K562 (cell line): Measurements from ENCODE around the gene IL1B. TPM values are rescaled to one million over a fixed set of nuclear protein-coding genes. Genes with fewer than 3 reads are reported as not detected.
A peak's percentile ranks its signal among the peaks of the same experiment; 100 is the strongest.

Experiments
- CBX5 ChIP-seq: IDR thresholded peaks from 2 replicates; pipeline ENCODE4 v1.6.1; 2014; ENCODE audit warnings: low read depth, borderline replicate concordance
- CC2D1A ChIP-seq: fragments of 450-650 bp; IDR thresholded peaks from 2 replicates; pipeline ENCODE4 v1.6.1; 2017; ENCODE audit warnings: mild to moderate bottlenecking
- ESRRB ChIP-seq: fragments of 250-450 bp; sonication (Bioruptor Pico); IDR thresholded peaks from 2 replicates; pipeline ENCODE4 v1.5.0; 2020; ENCODE audit warnings: mild to moderate bottlenecking, moderate library complexity, borderline replicate concordance
- HDAC8 ChIP-seq: fragments of 450-650 bp; IDR thresholded peaks from 2 replicates; pipeline ENCODE4 v1.6.1; 2016; ENCODE audit warnings: mild to moderate bottlenecking, missing genetic modification characterization, moderate library complexity, missing compliant biosample characterization
- MEF2D ChIP-seq: conservative IDR thresholded peaks from 2 replicates; pipeline ENCODE4 v1.6.1; 2016; ENCODE audit warnings: low read depth, missing genetic modification characterization, missing compliant biosample characterization
- PTTG1 ChIP-seq: fragments of 450-650 bp; IDR thresholded peaks from 2 replicates; pipeline ENCODE4 v1.6.1; 2016; ENCODE audit warnings: low read depth, mild to moderate bottlenecking, missing genetic modification characterization, missing compliant biosample characterization
- ZKSCAN8 ChIP-seq: fragments of 200-800 bp; sonication (Bioruptor generic); IDR thresholded peaks from 2 replicates; pipeline ENCODE4 v1.6.1; 2016; ENCODE audit warnings: missing genetic modification characterization, missing compliant biosample characterization
- ZNF445 ChIP-seq: fragments of 250-450 bp; sonication (Bioruptor Pico); IDR thresholded peaks from 2 replicates; pipeline ENCODE4 v1.4.0; 2020; ENCODE audit warnings: low read depth, mild to moderate bottlenecking, moderate library complexity
- ZNF707 ChIP-seq: fragments of 250-450 bp; sonication (Bioruptor Pico); conservative IDR thresholded peaks from 2 replicates; pipeline ENCODE4 v1.8.0; 2022; ENCODE audit warnings: inconsistent platforms, mild to moderate bottlenecking, moderate library complexity
- polyA plus RNA-seq, 8 experiments: library from polyadenylated mRNA; depleted of rRNA in 4 of 8; stranded (reverse) in 5 of 8; unstranded in 3 of 8; fragments of >200 nt; fragmentation: Nextera tagmentation in 2 of 8; fragmentation: Illumina TruSeq in 1 of 8; extraction: Ambion mirVana in 2 of 8; extraction: Trizol in 1 of 8; gene quantifications; 2 replicates each; pipeline versions ENCODE4 v1.2.1 to v1.2.3, GENCODE V29; 2011 to 2014; ENCODE audit warnings: inconsistent platforms in 1 of 8, missing spikeins in 1 of 8
- total RNA-seq, 7 experiments: library from RNA; depleted of rRNA in 6 of 7; stranded (reverse); fragments of >200 nt in 6 of 7; fragmentation: Illumina TruSeq in 2 of 7; extraction: Trizol in 2 of 7; gene quantifications; 2 replicates each; pipeline versions ENCODE4 v1.2.1 to v1.2.3, GENCODE V29; 2011 to 2021; ENCODE audit warnings: low replicate concordance in 1 of 7
- TF ChIP-seq, protein P1 (sequence below): fragments of 450-650 bp; conservative IDR thresholded peaks from 2 replicates; pipeline ENCODE4 v1.6.1; 2016; ENCODE audit warnings: missing genetic modification characterization, low read depth, mild to moderate bottlenecking, missing compliant biosample characterization, moderate library complexity
- TF ChIP-seq, protein P2 (sequence below), 3 experiments: fragments of 200-800 bp in 1 of 3; sonication (Bioruptor generic) in 1 of 3; sonication (generic) in 1 of 3; formaldehyde crosslinking in 1 of 3; IDR thresholded peaks; 2 replicates each; pipeline versions ENCODE4 v1.6.1 to v1.8.0; 2016 to 2022; ENCODE audit warnings: mild to moderate bottlenecking in 2 of 3, missing compliant biosample characterization in 2 of 3, missing genetic modification characterization in 2 of 3, missing genetic modification reagents in 1 of 3
- TF ChIP-seq, protein P3 (sequence below): fragments of 450-650 bp; IDR thresholded peaks from 2 replicates; pipeline ENCODE4 v1.7.0; 2016; ENCODE audit warnings: borderline replicate concordance
- TF ChIP-seq, protein P4 (sequence below): fragments of 450-650 bp; formaldehyde crosslinking; IDR thresholded peaks from 2 replicates; pipeline ENCODE4 v1.4.0; 2020; ENCODE audit warnings: mild to moderate bottlenecking, mixed read lengths
- TF ChIP-seq, protein P5 (sequence below): IDR thresholded peaks from 2 replicates; pipeline ENCODE4 v1.6.1; 2012; ENCODE audit warnings: low read depth, low read length, improper control_type of control experiment, borderline replicate concordance
- TF ChIP-seq, protein P6 (sequence below), 2 experiments: IDR thresholded peaks; 2 replicates each; pipeline ENCODE4 v1.6.1; 2011; ENCODE audit warnings: borderline replicate concordance in 1 of 2, control low read depth in 1 of 2, low read depth in 1 of 2, low read length in 1 of 2, mild to moderate bottlenecking in 1 of 2, mixed read lengths in 1 of 2, moderate library complexity in 1 of 2; ENCODE audit not compliant: insufficient read depth in 1 of 2, insufficient read length in 1 of 2, poor library complexity in 1 of 2, severe bottlenecking in 1 of 2; ENCODE audit errors: extremely low read depth in 1 of 2

Gene IL1B
- total and polyA plus RNA-seq, 9 of the 15 experiments (the other 6 are each of a cell fraction or from before 2014, with no cell fraction given), result 0.29 TPM; not detected in 8

DNA sequence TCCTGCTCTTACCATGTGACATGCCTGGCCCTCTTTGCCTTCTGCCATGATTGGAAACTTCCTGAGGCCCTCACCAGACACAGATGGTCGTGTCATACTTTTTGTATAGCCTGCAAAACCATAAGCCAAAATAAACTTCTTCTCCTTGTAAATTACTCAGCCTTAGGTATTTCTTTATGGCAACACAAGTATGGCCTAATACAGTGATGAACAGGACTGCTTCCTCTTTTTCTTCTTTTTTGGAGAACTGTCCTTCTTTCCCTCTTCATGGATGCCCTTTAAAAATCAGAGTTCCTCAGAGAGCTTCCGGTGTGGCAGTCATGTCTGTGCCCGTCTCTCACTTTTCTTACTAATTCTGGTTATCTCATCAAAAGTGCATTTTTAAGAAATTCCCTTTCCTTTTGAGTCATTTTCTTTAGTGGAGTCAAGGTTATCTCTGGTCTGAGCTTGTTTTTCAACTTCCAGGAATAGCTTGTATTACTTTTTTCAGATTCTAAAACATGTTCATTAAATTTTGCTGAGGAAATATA is 43.1 kb downstream of the IL1B start (continued):
- TF ChIP-seq, protein P1, sequence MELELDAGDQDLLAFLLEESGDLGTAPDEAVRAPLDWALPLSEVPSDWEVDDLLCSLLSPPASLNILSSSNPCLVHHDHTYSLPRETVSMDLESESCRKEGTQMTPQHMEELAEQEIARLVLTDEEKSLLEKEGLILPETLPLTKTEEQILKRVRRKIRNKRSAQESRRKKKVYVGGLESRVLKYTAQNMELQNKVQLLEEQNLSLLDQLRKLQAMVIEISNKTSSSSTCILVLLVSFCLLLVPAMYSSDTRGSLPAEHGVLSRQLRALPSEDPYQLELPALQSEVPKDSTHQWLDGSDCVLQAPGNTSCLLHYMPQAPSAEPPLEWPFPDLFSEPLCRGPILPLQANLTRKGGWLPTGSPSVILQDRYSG, result peak; percentile 61
- TF ChIP-seq, protein P2, sequence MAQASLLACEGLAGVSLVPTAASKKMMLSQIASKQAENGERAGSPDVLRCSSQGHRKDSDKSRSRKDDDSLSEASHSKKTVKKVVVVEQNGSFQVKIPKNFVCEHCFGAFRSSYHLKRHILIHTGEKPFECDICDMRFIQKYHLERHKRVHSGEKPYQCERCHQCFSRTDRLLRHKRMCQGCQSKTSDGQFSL (CRISPR knock-in tag; IDR thresholded peaks at IDR 0.05), result no peak
- TF ChIP-seq, protein P2 (tag; IDR thresholded peaks at IDR 0.05), result 0 out of 4 replicates have a peak, but pooled peaks of 1 of the 2 experiments have one; percentile 13
- TF ChIP-seq, protein P3, sequence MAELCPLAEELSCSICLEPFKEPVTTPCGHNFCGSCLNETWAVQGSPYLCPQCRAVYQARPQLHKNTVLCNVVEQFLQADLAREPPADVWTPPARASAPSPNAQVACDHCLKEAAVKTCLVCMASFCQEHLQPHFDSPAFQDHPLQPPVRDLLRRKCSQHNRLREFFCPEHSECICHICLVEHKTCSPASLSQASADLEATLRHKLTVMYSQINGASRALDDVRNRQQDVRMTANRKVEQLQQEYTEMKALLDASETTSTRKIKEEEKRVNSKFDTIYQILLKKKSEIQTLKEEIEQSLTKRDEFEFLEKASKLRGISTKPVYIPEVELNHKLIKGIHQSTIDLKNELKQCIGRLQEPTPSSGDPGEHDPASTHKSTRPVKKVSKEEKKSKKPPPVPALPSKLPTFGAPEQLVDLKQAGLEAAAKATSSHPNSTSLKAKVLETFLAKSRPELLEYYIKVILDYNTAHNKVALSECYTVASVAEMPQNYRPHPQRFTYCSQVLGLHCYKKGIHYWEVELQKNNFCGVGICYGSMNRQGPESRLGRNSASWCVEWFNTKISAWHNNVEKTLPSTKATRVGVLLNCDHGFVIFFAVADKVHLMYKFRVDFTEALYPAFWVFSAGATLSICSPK, result no peak
- TF ChIP-seq MEF2D (tag), result peak; percentile 53
- TF ChIP-seq, protein P4, sequence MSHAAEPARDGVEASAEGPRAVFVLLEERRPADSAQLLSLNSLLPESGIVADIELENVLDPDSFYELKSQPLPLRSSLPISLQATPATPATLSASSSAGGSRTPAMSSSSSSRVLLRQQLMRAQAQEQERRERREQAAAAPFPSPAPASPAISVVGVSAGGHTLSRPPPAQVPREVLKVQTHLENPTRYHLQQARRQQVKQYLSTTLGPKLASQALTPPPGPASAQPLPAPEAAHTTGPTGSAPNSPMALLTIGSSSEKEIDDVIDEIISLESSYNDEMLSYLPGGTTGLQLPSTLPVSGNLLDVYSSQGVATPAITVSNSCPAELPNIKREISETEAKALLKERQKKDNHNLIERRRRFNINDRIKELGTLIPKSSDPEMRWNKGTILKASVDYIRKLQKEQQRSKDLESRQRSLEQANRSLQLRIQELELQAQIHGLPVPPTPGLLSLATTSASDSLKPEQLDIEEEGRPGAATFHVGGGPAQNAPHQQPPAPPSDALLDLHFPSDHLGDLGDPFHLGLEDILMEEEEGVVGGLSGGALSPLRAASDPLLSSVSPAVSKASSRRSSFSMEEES (CRISPR knock-in tag), result no peak
- TF ChIP-seq ZNF445 (CRISPR knock-in tag), result no peak
- TF ChIP-seq PTTG1 (tag), result peak; percentile 53
- TF ChIP-seq, protein P5, sequence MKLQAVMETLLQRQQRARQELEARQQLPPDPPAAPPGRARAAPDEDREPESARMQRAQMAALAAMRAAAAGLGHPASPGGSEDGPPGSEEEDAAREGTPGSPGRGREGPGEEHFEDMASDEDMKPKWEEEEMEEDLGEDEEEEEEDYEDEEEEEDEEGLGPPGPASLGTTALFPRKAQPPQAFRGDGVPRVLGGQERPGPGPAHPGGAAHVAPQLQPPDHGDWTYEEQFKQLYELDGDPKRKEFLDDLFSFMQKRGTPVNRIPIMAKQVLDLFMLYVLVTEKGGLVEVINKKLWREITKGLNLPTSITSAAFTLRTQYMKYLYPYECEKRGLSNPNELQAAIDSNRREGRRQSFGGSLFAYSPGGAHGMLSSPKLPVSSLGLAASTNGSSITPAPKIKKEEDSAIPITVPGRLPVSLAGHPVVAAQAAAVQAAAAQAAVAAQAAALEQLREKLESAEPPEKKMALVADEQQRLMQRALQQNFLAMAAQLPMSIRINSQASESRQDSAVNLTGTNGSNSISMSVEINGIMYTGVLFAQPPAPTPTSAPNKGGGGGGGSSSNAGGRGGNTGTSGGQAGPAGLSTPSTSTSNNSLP, result no peak
- TF ChIP-seq, protein P6, sequence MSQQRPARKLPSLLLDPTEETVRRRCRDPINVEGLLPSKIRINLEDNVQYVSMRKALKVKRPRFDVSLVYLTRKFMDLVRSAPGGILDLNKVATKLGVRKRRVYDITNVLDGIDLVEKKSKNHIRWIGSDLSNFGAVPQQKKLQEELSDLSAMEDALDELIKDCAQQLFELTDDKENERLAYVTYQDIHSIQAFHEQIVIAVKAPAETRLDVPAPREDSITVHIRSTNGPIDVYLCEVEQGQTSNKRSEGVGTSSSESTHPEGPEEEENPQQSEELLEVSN (IDR thresholded peaks at IDR 0.05; ENCODE audit: borderline replicate concordance in 1 of 2, extremely low read depth in 1 of 2, insufficient read depth in 1 of 2, insufficient read length in 1 of 2, low read depth in 1 of 2, low read length in 1 of 2, poor library complexity in 1 of 2, severe bottlenecking in 1 of 2), result no peak
- TF ChIP-seq ZNF707 (CRISPR knock-in tag), result no peak
- TF ChIP-seq CBX5, result no peak
- no peak for TF ChIP-seq CC2D1A
- no peak for TF ChIP-seq ZKSCAN8
- no peak for TF ChIP-seq ESRRB
- TF ChIP-seq HDAC8 (tag), result 0 out of 2 replicates have a peak, but pooled peaks have one; percentile 68
